ENCODE measurements around the gene TRAF2.
"Not testable (repeated sequence)": the region's sequence is repeated elsewhere in the genome, so short reads cannot be mapped to it uniquely, and the experiment has no call there.

TRAF2 gene

GRCh38 chr9:136857581-136858412, 28.5 kb upstream of the TRAF2 start:
- DNase-seq (ENCODE audit: low read depth), result no peak

- no peak for DNase-seq (ENCODE audit: low read depth)
Observed at GRCh38 chr9:136858452-136858843, 27.9 kb upstream of the TRAF2 start.

DNA sequence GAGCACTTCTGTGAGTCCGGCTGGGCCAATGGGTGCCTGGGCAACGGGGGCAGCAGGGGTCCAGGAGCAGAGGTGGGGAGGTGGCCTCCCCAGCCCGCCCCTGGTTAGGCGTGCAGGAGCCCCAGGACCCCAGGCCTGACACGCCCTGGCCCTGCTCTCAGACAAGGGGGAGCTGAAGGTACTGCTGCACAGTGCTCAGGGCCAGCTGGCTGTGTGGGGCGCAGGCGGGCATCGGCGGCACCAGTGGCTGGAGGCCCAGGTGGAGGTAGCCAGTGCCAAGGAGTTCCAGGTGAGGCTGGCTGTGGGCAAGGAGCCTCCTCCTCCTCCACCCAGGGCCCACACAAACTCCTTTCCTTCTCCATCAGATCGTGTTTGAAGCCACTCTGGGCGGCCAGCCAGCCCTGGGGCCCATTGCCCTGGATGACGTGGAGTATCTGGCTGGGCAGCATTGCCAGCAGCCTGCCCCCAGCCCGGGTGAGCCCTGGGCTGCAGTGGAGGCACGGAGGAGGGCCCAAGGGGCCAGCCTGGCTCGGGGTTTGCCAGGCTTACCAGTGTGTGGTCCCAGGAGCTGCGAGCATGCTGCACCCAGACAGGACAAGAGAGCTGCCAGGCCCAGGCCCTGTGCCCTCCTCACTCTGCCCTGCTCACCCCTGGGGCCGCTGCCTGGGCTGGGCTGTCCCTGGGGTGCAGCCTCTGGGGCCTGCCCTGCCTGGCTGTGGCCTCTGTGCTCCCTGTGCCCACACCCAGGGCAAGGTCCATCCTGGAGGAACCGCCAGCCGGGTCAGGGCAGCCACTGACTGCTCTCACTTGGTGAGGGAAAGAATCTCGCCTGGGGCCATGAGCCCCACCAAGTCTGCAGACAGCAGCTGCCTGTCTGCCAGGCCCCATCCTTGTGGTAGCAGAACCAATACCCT, 27.2 kb upstream of the TRAF2 start:
- no peak for DNase-seq (ENCODE audit: low read depth)

GRCh38 chr9:136860529-136860928, 25.8 kb upstream of the TRAF2 start:
- DNase-seq (ENCODE audit: low read depth), result no peak

GRCh38 chr9:136860933-136861873, 25.1 kb upstream of the TRAF2 start:
- DNase-seq (ENCODE audit: low read depth), result no peak

- no peak for DNase-seq (ENCODE audit: low read depth)
Observed at GRCh38 chr9:136861874-136862457, 24.4 kb upstream of the TRAF2 start.

DNA sequence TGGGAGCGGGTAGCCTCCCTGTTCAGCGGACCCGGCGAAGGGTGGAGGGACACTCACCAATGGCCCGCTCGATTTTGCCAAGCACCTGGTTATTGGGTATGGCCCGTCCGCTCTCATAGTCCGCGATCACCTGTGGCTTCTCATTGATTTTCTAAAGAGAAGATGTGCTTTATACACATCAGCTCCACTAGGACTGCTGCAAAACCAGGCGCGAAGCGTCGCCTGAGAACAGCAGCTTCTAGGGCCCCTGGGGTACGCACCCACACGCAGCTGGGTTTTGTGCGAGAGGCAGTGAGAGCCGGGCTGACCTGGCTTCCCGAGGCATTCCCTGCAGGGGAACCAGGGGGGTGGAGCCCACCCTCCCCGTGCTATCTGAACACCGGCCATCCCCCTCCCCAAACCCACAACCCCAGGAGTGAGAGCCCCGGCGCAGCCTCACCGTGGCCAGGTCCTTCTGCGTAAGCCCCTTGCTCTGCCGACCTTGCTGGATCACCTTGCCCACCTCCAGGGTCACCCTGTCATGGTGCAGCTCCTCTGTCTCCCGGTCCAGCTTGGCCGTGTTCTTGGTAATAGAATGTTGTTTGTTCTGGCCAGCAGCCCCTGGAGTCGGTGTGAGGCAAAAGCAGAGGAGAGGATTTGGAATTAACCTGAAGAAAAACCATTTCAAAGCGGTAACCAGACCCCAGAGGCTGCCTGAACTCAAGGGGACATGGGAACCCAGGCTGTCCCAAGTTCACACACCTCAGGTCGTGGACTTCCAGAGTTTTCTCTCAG, 23.3 kb upstream of the TRAF2 start:
- no peak for DNase-seq (ENCODE audit: low read depth)

DNA sequence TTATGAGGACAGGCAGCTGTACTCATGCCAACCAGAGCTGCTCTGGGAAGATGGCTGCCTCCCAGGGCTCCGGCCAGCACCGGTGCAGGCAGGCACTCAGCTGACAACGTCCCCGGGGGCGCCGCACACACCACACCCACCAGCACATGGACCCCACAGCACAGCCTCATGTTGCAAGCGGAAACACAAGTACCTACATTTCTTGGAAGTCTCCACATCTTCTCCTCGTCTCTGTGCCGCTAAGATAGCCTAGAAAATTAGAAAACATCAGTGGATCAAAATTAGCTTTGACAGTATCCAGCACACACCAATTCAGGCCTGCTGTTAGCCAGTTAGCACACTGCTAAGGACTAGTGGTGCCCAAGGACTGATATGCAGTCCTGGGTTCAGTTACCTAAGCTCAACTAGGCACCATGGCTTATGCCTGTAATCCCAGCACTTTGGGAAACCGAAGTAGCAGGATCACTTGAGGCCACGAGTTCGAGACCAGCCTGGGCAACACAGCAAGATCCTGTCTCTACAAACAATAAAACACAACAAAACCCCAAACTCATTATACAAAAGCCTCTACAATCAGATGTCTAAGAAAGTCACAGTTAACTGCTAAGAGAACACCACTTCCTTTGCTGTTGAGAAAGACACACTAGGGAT, 22.6 kb upstream of the TRAF2 start:
- DNase-seq (ENCODE audit: low read depth), result no peak

DNA sequence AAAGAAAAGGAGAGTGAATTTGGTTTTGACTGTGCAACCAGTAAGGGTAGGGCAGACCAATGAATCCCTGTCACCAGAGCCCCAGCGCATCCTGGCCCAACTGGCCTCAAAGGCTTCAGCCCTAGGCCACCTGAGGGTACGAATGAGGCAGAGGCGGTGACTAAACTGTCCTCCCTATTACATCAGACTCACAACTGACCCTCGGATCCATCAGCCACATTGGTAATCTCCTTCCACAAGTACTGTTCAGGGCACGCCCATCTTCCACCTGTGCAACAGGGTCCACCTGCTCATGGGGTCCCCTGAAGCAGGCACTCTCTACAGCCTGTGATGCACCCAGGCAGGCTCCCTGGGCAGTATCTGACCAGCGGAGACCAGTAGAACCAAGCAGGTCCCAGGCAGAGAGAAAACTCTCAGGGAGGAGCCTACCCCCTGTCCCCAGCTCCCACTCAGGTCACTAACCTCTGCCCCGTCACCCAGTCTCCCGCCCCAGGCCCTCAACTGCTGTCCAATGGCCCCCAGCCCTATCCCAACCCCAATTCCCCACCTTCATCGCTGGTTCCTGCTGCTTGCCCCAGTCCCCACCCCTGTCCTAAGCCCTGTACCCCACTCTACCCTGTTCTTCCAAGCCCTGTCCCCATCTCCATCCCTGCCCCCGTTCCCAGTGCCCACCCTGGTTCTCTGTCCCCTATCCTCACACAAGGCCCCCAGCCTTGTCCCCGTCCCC, 21.1 kb upstream of the TRAF2 start:
- DNase-seq (ENCODE audit: low read depth), result no peak

DNA sequence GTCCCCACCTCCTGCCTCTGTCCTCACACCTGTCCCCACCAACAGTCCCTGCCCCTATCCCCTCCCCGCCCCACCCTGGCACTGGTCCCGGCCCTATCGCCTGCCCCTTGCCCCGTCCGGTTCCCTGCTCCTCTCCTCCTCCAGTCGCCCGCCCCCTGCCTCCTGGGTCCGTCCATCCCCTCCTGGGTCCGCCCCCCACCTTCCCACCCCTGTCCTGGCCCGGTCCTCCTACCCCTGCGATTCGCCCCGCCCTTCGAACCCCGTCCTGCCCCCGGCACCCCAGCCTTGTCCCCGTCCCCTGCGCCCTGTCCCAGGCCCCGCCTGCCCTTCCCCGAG, 20.6 kb upstream of the TRAF2 start:
- DNase-seq (ENCODE audit: low read depth), result no peak

DNA sequence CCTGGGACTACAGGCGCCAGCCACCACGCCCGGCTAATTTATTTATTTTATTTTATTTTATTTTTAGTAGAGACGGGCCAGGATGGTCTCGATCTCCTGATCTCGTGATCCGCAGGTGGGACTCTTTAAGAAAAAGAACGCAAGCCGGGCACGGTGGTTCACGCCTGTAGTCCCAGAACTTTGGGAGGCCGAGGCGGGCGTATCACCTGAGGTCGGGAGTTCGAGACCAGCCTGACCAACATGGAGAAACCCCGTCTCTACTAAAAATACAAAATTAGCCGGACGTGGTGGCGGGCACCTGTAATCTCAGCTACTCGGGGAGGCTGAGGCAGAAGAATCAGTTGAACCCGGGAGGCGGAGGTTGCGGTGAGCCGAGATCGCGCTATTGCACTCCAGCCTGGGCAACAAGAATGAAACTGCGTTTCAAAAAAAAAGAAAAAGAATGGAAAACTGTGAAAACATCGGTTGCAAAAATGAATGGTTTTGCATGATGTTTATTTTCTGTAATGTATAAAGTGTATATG, 19.4 kb upstream of the TRAF2 start:
- not testable (repeated sequence) for DNase-seq (ENCODE audit: low read depth)

- no peak for DNase-seq (ENCODE audit: low read depth)
Observed at GRCh38 chr9:136867480-136867879, 18.8 kb upstream of the TRAF2 start.

- no peak for DNase-seq (ENCODE audit: low read depth)
Observed at GRCh38 chr9:136867917-136868316, 18.4 kb upstream of the TRAF2 start.

DNA sequence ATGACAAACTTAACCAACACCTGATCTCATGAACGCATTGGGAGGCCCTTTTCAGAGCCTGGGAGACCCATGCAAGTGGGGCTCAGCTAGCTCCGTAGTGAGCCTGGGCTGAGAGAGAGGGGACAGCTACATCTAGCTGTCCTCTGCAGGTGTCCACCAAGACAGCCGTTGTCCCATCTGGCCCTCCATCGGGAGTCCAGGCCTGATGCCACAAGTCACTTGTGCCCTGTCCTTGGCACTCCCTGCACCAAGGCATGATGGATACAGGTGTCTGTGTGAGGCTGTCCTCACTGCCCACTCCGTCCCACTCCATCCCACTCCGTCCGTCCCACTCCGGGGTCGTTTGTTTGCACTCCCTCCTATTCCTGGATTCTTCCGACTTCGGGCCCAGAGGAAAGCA, 17.7 kb upstream of the TRAF2 start:
- DNase-seq (ENCODE audit: low read depth), result no peak

GRCh38 chr9:136869611-136870010, 16.7 kb upstream of the TRAF2 start:
- DNase-seq (ENCODE audit: low read depth), result not testable (repeated sequence)

DNA sequence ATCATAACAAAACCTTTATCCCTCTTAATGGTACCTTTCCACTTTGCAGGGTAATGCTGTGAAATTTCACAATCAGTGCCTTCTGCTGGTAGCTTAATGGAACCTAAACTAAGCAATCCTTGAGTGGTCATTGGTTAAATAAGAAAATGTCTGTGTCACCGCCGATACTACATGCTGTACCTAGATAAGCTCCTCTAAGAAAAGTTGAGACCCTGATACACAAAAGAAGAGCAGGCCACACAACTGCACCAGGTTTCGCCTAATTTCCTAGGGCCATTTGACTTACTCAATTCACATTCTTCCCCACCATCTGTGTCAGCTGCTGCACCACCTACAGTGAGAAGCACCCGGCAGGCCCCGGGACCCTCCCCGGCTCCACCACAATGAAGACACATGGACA, 11.2 kb upstream of the TRAF2 start:
- DNase-seq (ENCODE audit: low read depth), result no peak

- DNase-seq (ENCODE audit: low read depth), result no peak
Observed at GRCh38 chr9:136876476-136876875, 9.8 kb upstream of the TRAF2 start.

GRCh38 chr9:136880651-136881050, 5.7 kb upstream of the TRAF2 start:
- no peak for DNase-seq (ENCODE audit: low read depth)

- DNase-seq (ENCODE audit: low read depth), result peak; percentile 38
Observed at GRCh38 chr9:136881691-136882108, 4.6 kb upstream of the TRAF2 start.

Data from activated T-helper 9 cell treated with anti-CD3 and anti-CD28 coated beads, Interleukin-2, amount 50 U/mL, for 16 hours (primary cell).